Muscle layer of duodenum (tissue), 2 donors: ENCODE data around the gene SORCS2.

Experiments used
- H3K27ac ChIP-seq: one replicate; pipeline ENCODE4 v1.7.0; 2013; ENCODE audit warnings: mild to moderate bottlenecking, low read length
- H3K27me3 ChIP-seq: one replicate; pipeline ENCODE4 v1.7.0; 2013; ENCODE audit warnings: low read depth, mild to moderate bottlenecking, control low read depth, low read length
- H3K36me3 ChIP-seq, 2 donors: one replicate each; pipeline ENCODE4 v1.7.0; 2013; ENCODE audit warnings: low read length in 2 of 2, control low read depth in 1 of 2, mild to moderate bottlenecking in 1 of 2; ENCODE audit not compliant: insufficient read depth in 2 of 2, control insufficient read depth in 1 of 2
- H3K4me1 ChIP-seq, 2 donors: one replicate each; pipeline ENCODE4 v1.7.0; 2013; ENCODE audit warnings: low read length in 2 of 2, mild to moderate bottlenecking in 2 of 2, control low read depth in 1 of 2, moderate library complexity in 1 of 2; ENCODE audit not compliant: insufficient read depth in 2 of 2, control insufficient read depth in 1 of 2
- H3K4me3 ChIP-seq, 2 donors: one replicate each; pipeline ENCODE4 v1.7.0; 2013; ENCODE audit warnings: low read length in 2 of 2, low read depth in 1 of 2, mild to moderate bottlenecking in 1 of 2
- H3K9me3 ChIP-seq, 2 donors: one replicate each; pipeline ENCODE4 v1.7.0; 2013; ENCODE audit warnings: low read length in 2 of 2, control low read depth in 1 of 2, mild to moderate bottlenecking in 1 of 2; ENCODE audit not compliant: control insufficient read depth in 1 of 2
- donor health status: healthy.

The SORCS2 gene

DNA sequence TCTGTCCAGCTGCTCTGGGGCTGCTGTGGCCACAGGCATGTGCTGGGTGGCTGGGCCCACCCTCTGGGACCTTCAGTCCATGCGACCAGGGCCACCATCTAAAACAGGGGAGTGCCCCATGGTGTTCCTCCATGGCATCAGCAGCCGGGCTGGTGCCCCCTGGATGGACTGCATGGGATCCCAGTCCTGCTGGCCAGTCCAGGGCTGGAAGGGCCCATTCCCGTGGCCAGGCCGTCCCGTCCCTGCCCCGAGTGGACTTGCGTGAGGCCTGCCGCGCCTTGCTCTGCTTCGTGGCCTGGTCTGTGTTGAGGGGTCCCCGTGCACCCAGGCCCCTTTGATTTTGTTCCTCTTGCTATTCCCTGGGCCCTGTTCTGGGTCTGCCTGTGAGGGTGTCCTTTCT is 36.4 kb downstream of the SORCS2 start:
- Histone ChIP-seq H3K36me3 (no peaks in the 10 kb centered on the region), H3K27me3 (no peaks in the 10 kb centered on the region), H3K4me3 (no peak overlapping the region), H3K4me1 (no peaks in the 10 kb centered on the region), H3K27ac (no peak overlapping the region), H3K9me3 (no peaks in the 10 kb centered on the region)

DNA sequence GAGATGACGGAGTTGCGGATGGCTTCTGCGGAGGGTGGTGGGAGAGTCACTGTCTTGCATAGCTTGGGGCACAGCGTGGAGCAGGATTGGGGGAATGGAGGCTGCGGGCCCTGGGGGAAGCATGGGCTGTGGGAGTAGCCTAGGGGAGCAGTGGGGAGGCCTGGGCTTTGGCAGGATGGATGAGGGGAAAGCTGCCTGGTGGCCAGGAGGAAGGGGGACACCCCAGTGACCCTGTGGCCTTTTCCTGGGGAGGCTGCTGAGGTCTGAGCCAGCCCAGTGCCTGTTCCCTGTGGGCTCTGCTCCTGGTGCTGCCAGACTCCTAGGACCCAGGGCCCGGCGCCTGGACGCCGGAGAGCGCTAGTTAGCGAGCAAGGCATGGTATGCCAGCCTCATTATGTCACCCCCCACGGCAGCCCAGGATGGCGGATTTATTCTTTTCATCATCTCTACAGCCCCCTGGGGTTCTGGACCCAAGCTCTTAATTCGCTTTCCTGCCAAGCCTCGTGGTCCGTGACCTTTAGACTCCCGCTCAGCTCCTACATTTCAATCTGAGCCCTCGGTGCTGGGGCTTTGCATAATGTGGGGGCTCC is 39.8 kb downstream of the SORCS2 start:
- H3K27me3 ChIP-seq: no peaks in the 10 kb centered on the region

DNA sequence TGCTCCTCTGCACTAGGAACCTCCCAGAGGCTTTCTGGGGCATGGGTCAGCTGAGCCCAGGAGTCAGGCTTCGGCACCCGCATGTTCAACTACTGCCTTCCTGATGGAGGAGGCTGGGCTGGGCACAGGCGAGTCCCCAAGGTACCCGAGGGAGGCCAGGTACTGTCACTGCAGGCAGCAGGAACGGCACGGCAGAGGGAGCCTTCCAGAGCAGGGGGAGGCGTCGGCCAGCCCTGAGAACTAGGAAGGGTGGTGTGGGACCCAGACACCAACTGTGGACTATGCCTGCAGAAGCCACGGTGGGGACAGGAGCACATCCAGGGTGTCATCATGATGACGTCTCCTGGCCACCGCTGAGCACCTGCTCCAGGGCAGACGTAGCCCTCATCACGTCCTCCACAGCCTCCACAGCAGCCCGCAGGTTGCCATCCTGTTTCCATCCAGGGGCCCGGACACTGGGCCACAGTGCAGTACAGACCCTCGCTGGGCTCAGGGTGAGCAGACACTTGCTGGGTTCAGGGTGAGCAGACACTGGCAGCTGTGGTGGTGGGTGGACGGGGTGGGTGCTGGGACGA is 40.8 kb downstream of the SORCS2 start:
- Histone ChIP-seq H3K4me1 (peaks cover 3 to 8% of the 10 kb centered on the region in 2 donors), H3K9me3 (no peaks in the 10 kb centered on the region), H3K27me3 (no peaks in the 10 kb centered on the region), H3K36me3 (no peaks in the 10 kb centered on the region), H3K27ac (no peak overlapping the region), H3K4me3 (no peak overlapping the region)

More for the DNA sequence above, 39.8 kb downstream of the SORCS2 start:
- H3K27ac ChIP-seq: no peak overlapping the region
- no peaks in the 10 kb centered on the region for H3K9me3 ChIP-seq
- no peaks in the 10 kb centered on the region for H3K36me3 ChIP-seq
- no peak overlapping the region for H3K4me3 ChIP-seq
- peaks cover 3 to 6% of the 10 kb centered on the region in 2 donors for H3K4me1 ChIP-seq

DNA sequence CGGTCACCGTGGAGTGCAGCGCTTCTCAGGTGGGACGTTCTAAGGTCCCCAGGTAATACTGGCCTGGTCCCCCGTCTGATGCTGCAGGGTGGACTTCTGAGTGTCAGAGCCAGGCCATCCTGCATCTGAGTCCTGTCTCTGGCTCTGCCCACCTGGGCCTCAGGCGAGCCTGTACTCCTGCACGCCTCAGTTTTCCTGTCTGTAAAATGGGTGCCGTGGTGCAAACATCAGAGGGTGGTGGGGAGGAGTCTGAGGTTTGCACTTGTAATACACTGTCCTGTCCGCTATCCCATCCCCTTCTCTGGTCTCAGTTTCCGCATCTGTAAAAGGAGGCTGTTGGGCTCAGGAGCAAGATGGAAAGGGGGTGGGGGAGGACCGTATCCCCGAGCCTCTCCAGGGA is 41.3 kb downstream of the SORCS2 start:
- Histone ChIP-seq H3K27me3 (no peaks in the 10 kb centered on the region), H3K4me1 (peaks cover 3 to 8% of the 10 kb centered on the region in 2 donors), H3K36me3 (no peaks in the 10 kb centered on the region)

DNA sequence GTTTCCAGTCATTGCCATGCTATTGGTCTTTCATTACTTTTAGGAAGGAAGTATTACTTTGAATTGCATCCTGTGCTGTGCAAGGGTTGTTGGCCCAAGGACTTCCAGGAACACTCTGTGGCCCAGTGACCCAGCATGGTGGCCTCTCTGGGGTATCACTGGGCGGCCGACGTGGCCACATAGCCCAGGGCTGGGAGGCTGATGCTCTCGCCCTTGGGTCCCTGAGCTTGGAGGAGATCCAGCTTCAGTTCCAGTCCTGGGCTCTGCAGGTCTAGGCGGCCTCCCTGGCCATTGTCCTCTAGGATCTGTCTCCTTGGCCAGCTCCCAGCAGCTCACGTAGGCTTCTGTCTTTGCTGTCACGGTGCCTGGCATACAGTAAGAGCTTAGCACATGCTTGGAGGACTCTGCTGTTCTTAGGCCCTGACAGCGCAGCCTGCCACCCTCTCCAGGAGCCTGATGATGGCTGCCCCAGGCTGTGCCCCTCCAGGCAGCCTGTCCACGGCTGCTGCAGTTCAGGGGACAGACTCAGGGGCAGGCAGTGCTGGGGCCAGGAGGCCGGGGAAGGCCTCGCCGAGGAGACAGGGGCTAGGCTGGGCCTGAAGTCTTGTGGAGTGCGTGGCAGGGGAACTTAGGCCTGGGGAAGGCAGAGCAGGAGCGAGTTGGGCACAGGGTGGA is 42.2 kb downstream of the SORCS2 start:
- no peaks in the 10 kb centered on the region for H3K9me3 ChIP-seq
- H3K27ac ChIP-seq: no peak overlapping the region

More for the DNA sequence above, 41.3 kb downstream of the SORCS2 start:
- Histone ChIP-seq H3K4me3 (no peak overlapping the region), H3K27ac (no peak overlapping the region), H3K9me3 (no peaks in the 10 kb centered on the region)

DNA sequence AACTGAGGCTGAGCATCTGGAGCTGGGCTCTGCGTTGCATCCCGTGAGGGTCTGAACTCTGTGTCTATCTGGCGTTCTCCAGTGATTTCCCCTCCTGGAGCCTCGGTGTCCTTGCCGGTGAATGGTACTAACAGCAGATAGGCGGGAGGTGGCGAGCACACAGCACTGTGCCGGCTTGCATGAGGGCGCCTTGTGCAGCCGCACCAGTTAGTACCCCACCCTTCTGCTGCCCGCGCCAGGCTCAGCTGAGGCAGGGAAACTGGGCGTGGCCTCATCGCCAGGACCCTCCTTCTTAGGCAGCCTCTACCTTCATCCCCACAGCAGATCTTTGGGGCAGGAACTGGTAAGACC is 42.7 kb downstream of the SORCS2 start:
- Histone ChIP-seq H3K27me3 (no peaks in the 10 kb centered on the region), H3K27ac (no peak overlapping the region), H3K4me1 (peaks cover 3 to 8% of the 10 kb centered on the region in 2 donors), H3K4me3 (no peak overlapping the region), H3K36me3 (no peaks in the 10 kb centered on the region), H3K9me3 (no peaks in the 10 kb centered on the region)

More for the DNA sequence above, 42.2 kb downstream of the SORCS2 start:
- no peaks in the 10 kb centered on the region for H3K27me3 ChIP-seq
- H3K36me3 ChIP-seq: no peaks in the 10 kb centered on the region
- H3K4me1 ChIP-seq: peaks cover 3 to 8% of the 10 kb centered on the region in 2 donors
- H3K4me3 ChIP-seq: no peak overlapping the region

DNA sequence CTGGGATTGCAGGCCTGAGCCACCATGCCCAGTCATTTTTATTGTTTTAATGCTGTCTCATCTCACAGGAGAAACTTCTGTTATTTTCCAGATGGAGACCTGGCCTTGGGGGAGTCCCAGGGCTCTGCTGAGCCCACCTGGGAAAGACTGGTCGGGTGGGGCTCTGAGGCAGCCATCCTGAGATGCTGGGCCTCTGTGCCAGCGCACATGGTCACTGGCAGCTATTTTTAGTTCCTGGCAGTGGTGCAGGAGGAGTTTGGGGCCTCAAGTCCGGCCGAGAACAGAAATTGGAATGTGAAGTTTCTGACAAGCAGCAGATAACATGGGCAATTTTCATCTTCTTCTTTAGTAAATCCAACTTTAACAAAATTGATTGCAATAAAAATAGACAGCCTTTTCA is 44.5 kb downstream of the SORCS2 start:
- Histone ChIP-seq H3K36me3 (no peaks in the 10 kb centered on the region), H3K4me1 (peaks cover 3 to 8% of the 10 kb centered on the region in 2 donors), H3K27me3 (no peaks in the 10 kb centered on the region), H3K4me3 (no peak overlapping the region), H3K9me3 (no peaks in the 10 kb centered on the region), H3K27ac (no peak overlapping the region)

DNA sequence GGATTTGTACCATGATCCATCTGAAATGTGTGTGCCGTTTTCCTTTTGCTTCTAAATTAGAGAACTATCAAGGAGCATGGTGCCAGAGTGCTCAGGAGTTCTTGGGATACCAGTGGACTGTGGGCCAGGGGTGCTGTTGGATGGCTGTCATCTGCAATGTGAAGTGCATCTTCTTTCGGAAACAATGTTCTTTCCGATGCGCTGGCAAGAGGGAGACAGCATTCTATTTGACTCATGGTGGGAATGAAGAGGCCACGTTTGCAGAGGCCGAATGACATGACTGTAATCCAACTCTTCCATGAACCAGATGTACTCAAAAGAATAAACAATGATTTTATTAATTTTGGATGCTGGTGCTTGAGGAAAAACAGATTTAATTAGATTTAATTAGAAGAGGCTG is 45.5 kb downstream of the SORCS2 start:
- no peak overlapping the region for H3K4me3 ChIP-seq
- H3K4me1 ChIP-seq: peaks cover 3 to 8% of the 10 kb centered on the region in 2 donors
- no peaks in the 10 kb centered on the region for H3K9me3 ChIP-seq
- H3K36me3 ChIP-seq: no peaks in the 10 kb centered on the region
- no peaks in the 10 kb centered on the region for H3K27me3 ChIP-seq
- H3K27ac ChIP-seq: no peak overlapping the region

DNA sequence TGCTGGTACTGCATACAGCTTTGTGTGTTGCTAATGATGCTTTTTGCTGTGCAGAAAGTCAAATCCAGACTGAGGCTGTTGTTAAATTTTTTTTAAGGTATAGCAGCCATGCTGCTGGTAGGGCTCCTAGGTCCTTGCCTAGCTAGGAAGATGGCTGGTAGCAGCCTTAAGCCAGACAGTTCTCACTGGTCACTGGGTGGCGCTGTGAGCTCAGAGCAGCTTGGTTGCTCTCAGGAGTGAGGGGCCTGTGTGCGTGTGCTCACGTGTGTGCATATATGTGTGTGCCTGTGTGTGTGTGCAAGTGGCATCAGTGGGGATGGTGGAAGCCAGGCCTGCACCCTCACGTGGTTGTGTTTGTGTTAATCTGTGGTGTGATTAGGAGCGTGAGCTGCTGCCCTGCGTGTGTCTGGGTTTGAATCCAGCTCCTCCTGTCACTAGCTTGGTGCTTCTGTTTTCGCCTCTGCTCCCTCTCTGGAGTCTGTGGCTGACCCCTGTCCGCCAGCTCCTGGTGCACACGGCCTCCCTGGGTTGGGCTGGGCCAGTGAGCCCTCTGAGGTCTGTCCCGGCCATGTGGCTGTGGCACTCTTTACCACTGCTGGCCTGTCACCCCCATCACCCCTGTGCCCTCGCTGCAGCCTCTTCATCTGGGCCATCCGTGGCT is 46.1 kb downstream of the SORCS2 start:
- no peak overlapping the region for H3K4me3 ChIP-seq
- no peaks in the 10 kb centered on the region for H3K27me3 ChIP-seq
- H3K36me3 ChIP-seq: no peaks in the 10 kb centered on the region
- H3K4me1 ChIP-seq: peaks cover 3 to 14% of the 10 kb centered on the region in 2 donors
- H3K27ac ChIP-seq: no peak overlapping the region
- H3K9me3 ChIP-seq: no peaks in the 10 kb centered on the region

DNA sequence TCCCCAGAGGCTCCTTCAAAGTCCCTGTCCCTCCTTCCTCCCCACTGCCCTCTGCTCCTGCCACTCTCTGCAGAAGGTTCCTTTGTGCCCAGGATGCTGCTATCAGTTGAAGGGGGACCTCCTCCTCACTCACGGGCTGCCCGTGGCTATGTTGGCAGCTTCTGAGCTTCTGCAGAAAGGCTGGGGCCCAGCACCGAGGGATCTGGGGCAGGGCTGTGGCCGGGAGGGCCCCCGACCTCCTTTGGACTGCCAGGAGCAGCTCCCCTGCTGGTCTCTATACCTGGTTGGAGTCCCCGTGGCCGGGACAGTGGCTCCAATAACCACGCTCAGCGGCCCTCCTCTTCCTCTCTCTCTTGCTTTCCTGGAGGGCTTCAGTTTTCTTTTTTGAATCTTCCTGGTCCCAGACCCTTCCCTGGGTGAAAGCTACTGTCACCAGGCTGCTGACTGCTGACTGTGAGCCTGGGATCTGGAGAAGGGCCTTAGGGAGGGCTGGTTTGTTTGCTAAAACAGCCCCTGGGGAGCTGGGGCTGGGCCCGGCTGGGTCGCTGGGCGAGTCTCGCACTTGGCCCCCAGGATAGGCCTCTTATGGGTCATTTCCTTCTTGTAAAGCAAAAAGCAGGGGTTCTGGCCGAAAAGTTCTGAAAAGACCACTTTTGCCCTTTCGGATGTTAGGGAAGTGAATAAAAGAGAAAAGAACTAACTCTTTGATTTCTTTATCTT is 46.9 kb downstream of the SORCS2 start:
- H3K27me3 ChIP-seq: no peaks in the 10 kb centered on the region
- no peaks in the 10 kb centered on the region for H3K9me3 ChIP-seq
- H3K27ac ChIP-seq: no peak overlapping the region
- H3K4me1 ChIP-seq: peaks cover 3 to 22% of the 10 kb centered on the region in 2 donors
- H3K4me3 ChIP-seq: no peak overlapping the region
- no peaks in the 10 kb centered on the region for H3K36me3 ChIP-seq

DNA sequence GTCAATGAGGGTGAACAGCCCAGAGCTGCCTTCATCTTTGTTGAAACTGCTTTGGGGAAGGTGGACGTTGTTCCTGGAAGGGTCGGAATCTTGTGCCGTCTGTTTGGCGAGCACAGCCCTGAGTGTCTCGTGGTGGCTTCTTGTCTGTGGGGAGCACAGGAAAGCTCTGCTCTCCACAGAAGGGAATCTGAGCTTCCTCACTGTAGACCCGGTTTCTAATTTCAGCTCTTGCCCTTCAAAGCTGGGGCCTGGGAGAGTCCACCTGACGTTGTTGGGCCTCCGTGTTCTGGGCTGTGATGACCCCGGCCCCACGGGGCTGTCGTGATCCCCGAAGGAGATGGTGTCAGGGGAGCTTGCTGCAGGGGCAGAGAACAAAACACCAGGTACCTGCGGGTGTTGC is 47.5 kb downstream of the SORCS2 start:
- Histone ChIP-seq H3K36me3 (no peaks in the 10 kb centered on the region), H3K27ac (no peak overlapping the region), H3K9me3 (no peaks in the 10 kb centered on the region), H3K27me3 (no peaks in the 10 kb centered on the region), H3K4me1 (peaks cover 3 to 25% of the 10 kb centered on the region in 2 donors), H3K4me3 (no peak overlapping the region)
